GM18511 (cell line): Measurements from ENCODE around the gene MBTD1.
"Not testable (repeated sequence)": the region's sequence is repeated elsewhere in the genome, so short reads cannot be mapped to it uniquely, and the experiment has no call there.

Experiments used
- ATAC-seq: cut with Tn5 transposase; IDR thresholded peaks from one replicate; pipeline ENCODE4 v1.9.1; 2021; ENCODE audit warnings: mild to moderate bottlenecking, moderate library complexity; ENCODE audit not compliant: unreplicated experiment

Gene MBTD1

GRCh38 chr17:51256101-51256500, 3.7 kb downstream of the MBTD1 start:
- ATAC-seq, result no peak

GRCh38 chr17:51255673-51256072, 4.2 kb downstream of the MBTD1 start:
- no peak for ATAC-seq

GRCh38 chr17:51251010-51251409, 8.8 kb downstream of the MBTD1 start:
- ATAC-seq, result no peak

- no peak for ATAC-seq
These were observed 9.5 kb downstream of the MBTD1 start for GRCh38 chr17:51250314-51250840.

GRCh38 chr17:51245535-51245934, 14.3 kb downstream of the MBTD1 start:
- ATAC-seq, result no peak

- ATAC-seq, result no peak
These were observed 15.8 kb downstream of the MBTD1 start for GRCh38 chr17:51244041-51244440.

- no peak for ATAC-seq
These were observed 19.6 kb downstream of the MBTD1 start for GRCh38 chr17:51240275-51240674.

- peak; percentile 75 for ATAC-seq
These were observed 21.5 kb downstream of the MBTD1 start for GRCh38 chr17:51238255-51238887.

- no peak for ATAC-seq
These were observed 25.7 kb downstream of the MBTD1 start for GRCh38 chr17:51234162-51234561.

GRCh38 chr17:51231999-51232398, 27.9 kb downstream of the MBTD1 start:
- no peak for ATAC-seq

- peak; percentile 62 for ATAC-seq
These were observed 29.5 kb downstream of the MBTD1 start for GRCh38 chr17:51230306-51230705.

GRCh38 chr17:51229889-51230288, 30.0 kb downstream of the MBTD1 start:
- ATAC-seq, result no peak

GRCh38 chr17:51228161-51228560, 31.7 kb downstream of the MBTD1 start:
- no peak for ATAC-seq

- not testable (repeated sequence) for ATAC-seq
These were observed 34.3 kb downstream of the MBTD1 start for GRCh38 chr17:51225523-51225922.

GRCh38 chr17:51224402-51225262, 35.2 kb downstream of the MBTD1 start:
- no peak for ATAC-seq

GRCh38 chr17:51221322-51221721, 38.5 kb downstream of the MBTD1 start:
- ATAC-seq, result no peak

- ATAC-seq, result no peak
These were observed 41.9 kb downstream of the MBTD1 start for GRCh38 chr17:51217946-51218345.

- no peak for ATAC-seq
These were observed 44.9 kb downstream of the MBTD1 start for GRCh38 chr17:51214920-51215319.

- ATAC-seq, result no peak
These were observed 56.0 kb downstream of the MBTD1 start for GRCh38 chr17:51203838-51204237.

GRCh38 chr17:51200846-51201245, 59.0 kb downstream of the MBTD1 start:
- no peak for ATAC-seq

GRCh38 chr17:51200295-51200694, 59.6 kb downstream of the MBTD1 start:
- ATAC-seq, result no peak

- no peak for ATAC-seq
These were observed 62.1 kb downstream of the MBTD1 start for GRCh38 chr17:51197754-51198153.
